ENCODE results near the gene CTNND2. TPM values are rescaled to one million over a fixed set of nuclear protein-coding genes. Genes with fewer than 3 reads are reported as not detected.

The CTNND2 gene
- total and polyA plus RNA-seq, 9 of the 15 experiments (the other 6 are each of a cell fraction or from before 2014, with no cell fraction given), result 0.03 to 0.35 TPM; not detected in 7

GRCh38 chr5:10990634-10991033, 913.6 kb downstream of the CTNND2 start:
- no peak for DNase-seq (ENCODE audit: extremely low read depth in 1 of 4, low spot score in 3 of 4)
- no peaks in the 10 kb centered on the region for H3K9me3 ChIP-seq (replicated peaks; ENCODE audit: control insufficient read depth, insufficient read depth, low read depth, low read length)
- H3K27ac ChIP-seq (ENCODE audit: extremely low read depth, low read depth, low read length), result no peak overlapping the region
- H3K79me2 ChIP-seq (ENCODE audit: control insufficient read depth, insufficient read depth, low read length), result no peaks in the 10 kb centered on the region
- H3K9me1 ChIP-seq (ENCODE audit: control insufficient read depth, insufficient read depth, low read length), result no peaks in the 10 kb centered on the region
- intact Hi-C loops (cut with micrococcal nuclease), result no loop called here
- WGBS (ENCODE audit: insufficient coverage, low coverage, missing lambda C conversion rate), result 0% methylated on average over 9 of the region's 9 CpGs
- ChIA-PET POLR2A (no interaction called here), CTCF (ENCODE audit: low intra/inter-chr PET ratio) (no interaction called here)
- FAIRE-seq, result no peak
- peaks cover 4% of the 10 kb centered on the region; the same call in 1 of the 2 replicates for H4K20me1 ChIP-seq (replicated peaks; ENCODE audit: control insufficient read depth, insufficient read depth, low read length)
- H3K9ac ChIP-seq (ENCODE audit: insufficient read depth in 1 of 2, low read depth in 2 of 2, low read length in 2 of 2), result no peak overlapping the region
- no peak overlapping the region for H2AFZ ChIP-seq (ENCODE audit: low read depth, low read length)
- no peak for ATAC-seq
- no peak overlapping the region for H3K4me2 ChIP-seq (ENCODE audit: insufficient read depth, low read length)
- no TSS peak for BruUV-seq (replicated peaks)
- no peaks in the 10 kb centered on the region for H3K36me3 ChIP-seq (ENCODE audit: control insufficient read depth, insufficient read depth, low read length)
- H3K4me3 ChIP-seq, result no peak overlapping the region
- in situ Hi-C loops (cut with MboI), result no loop called here
- H3K27me3 ChIP-seq (ENCODE audit: control insufficient read depth in 2 of 2, insufficient read depth in 2 of 2, low read length in 2 of 2), result peaks cover 16 to 35% of the 10 kb centered on the region in 2 experiments
- no peaks in the 10 kb centered on the region for H3K4me1 ChIP-seq (replicated peaks in 1 of 2; ENCODE audit: control insufficient read depth in 2 of 2, insufficient read depth in 2 of 2, low read length in 2 of 2)
- TF ChIP-seq, protein P1, sequence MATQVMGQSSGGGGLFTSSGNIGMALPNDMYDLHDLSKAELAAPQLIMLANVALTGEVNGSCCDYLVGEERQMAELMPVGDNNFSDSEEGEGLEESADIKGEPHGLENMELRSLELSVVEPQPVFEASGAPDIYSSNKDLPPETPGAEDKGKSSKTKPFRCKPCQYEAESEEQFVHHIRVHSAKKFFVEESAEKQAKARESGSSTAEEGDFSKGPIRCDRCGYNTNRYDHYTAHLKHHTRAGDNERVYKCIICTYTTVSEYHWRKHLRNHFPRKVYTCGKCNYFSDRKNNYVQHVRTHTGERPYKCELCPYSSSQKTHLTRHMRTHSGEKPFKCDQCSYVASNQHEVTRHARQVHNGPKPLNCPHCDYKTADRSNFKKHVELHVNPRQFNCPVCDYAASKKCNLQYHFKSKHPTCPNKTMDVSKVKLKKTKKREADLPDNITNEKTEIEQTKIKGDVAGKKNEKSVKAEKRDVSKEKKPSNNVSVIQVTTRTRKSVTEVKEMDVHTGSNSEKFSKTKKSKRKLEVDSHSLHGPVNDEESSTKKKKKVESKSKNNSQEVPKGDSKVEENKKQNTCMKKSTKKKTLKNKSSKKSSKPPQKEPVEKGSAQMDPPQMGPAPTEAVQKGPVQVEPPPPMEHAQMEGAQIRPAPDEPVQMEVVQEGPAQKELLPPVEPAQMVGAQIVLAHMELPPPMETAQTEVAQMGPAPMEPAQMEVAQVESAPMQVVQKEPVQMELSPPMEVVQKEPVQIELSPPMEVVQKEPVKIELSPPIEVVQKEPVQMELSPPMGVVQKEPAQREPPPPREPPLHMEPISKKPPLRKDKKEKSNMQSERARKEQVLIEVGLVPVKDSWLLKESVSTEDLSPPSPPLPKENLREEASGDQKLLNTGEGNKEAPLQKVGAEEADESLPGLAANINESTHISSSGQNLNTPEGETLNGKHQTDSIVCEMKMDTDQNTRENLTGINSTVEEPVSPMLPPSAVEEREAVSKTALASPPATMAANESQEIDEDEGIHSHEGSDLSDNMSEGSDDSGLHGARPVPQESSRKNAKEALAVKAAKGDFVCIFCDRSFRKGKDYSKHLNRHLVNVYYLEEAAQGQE (IDR thresholded peaks at IDR 0.05; ENCODE audit: borderline replicate concordance), result no peak
- TF ChIP-seq, protein P1 (CRISPR knock-in tag; IDR thresholded peaks at IDR 0.05; ENCODE audit: low read depth), result no peak
- TF ChIP-seq TAF1 (IDR thresholded peaks at IDR 0.05; ENCODE audit: control insufficient read depth, extremely low read depth, insufficient read depth, low read length, severe bottlenecking) (no peak), ZNF507 (tag; conservative IDR thresholded peaks at IDR 0.05) (no peak), SPI1 (IDR thresholded peaks at IDR 0.05; ENCODE audit: borderline replicate concordance, low read depth, low read length) (no peak), ZNF75A (CRISPR knock-in tag; IDR thresholded peaks at IDR 0.05) (no peak), HMG20B (CRISPR knock-in tag; IDR thresholded peaks at IDR 0.05) (no peak), CBX1 (IDR thresholded peaks at IDR 0.05; ENCODE audit: low read depth) (no peak), ZBTB9 (CRISPR knock-in tag; IDR thresholded peaks at IDR 0.05) (no peak), MCM5 (IDR thresholded peaks at IDR 0.05; ENCODE audit: low read depth) (no peak), HMGXB4 (CRISPR knock-in tag; IDR thresholded peaks at IDR 0.05) (no peak), ZNF668 (CRISPR knock-in tag; IDR thresholded peaks at IDR 0.05) (no peak)

Measured in K562 (cell line).